HG02852 (cell line): Measurements from ENCODE around the gene PLA2R1.
"Not testable (repeated sequence)": the region's sequence is repeated elsewhere in the genome, so short reads cannot be mapped to it uniquely, and the experiment has no call there.

Experiments
- ATAC-seq: cut with Tn5 transposase; IDR thresholded peaks from one replicate; pipeline ENCODE4 v1.9.1; 2021; ENCODE audit warnings: mild to moderate bottlenecking, moderate library complexity; ENCODE audit not compliant: unreplicated experiment

The PLA2R1 gene

GRCh38 chr2:160063879-160064612 is 1.6 kb upstream of the PLA2R1 start:
- ATAC-seq, result no peak

GRCh38 chr2:160063271-160063670 is 856 bp upstream of the PLA2R1 start:
- ATAC-seq, result no peak

- no peak for ATAC-seq
Measured at GRCh38 chr2:160061944-160062291, 497 bp downstream of the PLA2R1 start.

- ATAC-seq, result no peak
Measured at GRCh38 chr2:160061533-160061932, 882 bp downstream of the PLA2R1 start.

- ATAC-seq, result no peak
Measured at GRCh38 chr2:160060297-160060696, 2.1 kb downstream of the PLA2R1 start.

- no peak for ATAC-seq
Measured at GRCh38 chr2:160057356-160057755, 5.1 kb downstream of the PLA2R1 start.

GRCh38 chr2:160055726-160056108 is 6.7 kb downstream of the PLA2R1 start:
- no peak for ATAC-seq

- ATAC-seq, result no peak
Measured at GRCh38 chr2:160054984-160055725, 7.3 kb downstream of the PLA2R1 start.

- no peak for ATAC-seq
Measured at GRCh38 chr2:160053946-160054345, 8.5 kb downstream of the PLA2R1 start.

GRCh38 chr2:160052531-160052930 is 9.9 kb downstream of the PLA2R1 start:
- ATAC-seq, result no peak

GRCh38 chr2:160051371-160051800 is 11.0 kb downstream of the PLA2R1 start:
- no peak for ATAC-seq

- ATAC-seq, result no peak
Measured at GRCh38 chr2:160050147-160050546, 12.3 kb downstream of the PLA2R1 start.

GRCh38 chr2:160045703-160046210 is 16.7 kb downstream of the PLA2R1 start:
- ATAC-seq, result no peak

- no peak for ATAC-seq
Measured at GRCh38 chr2:160044728-160045127, 17.7 kb downstream of the PLA2R1 start.

GRCh38 chr2:160043265-160043664 is 19.1 kb downstream of the PLA2R1 start:
- ATAC-seq, result no peak

- ATAC-seq, result no peak
Measured at GRCh38 chr2:160042054-160042453, 20.4 kb downstream of the PLA2R1 start.

GRCh38 chr2:160041091-160041490 is 21.3 kb downstream of the PLA2R1 start:
- ATAC-seq, result no peak

GRCh38 chr2:160039166-160039903 is 23.1 kb downstream of the PLA2R1 start:
- ATAC-seq, result no peak

GRCh38 chr2:160038662-160039061 is 23.8 kb downstream of the PLA2R1 start:
- not testable (repeated sequence) for ATAC-seq

- no peak for ATAC-seq
Measured at GRCh38 chr2:160036736-160037135, 25.7 kb downstream of the PLA2R1 start.

GRCh38 chr2:160035125-160035524 is 27.3 kb downstream of the PLA2R1 start:
- ATAC-seq, result no peak

- no peak for ATAC-seq
Measured at GRCh38 chr2:160034396-160034795, 28.0 kb downstream of the PLA2R1 start.
